HG02642 (cell line): ENCODE measurements around the gene SLC41A1.

Source experiments
- ATAC-seq: cut with Tn5 transposase; IDR thresholded peaks from one replicate; pipeline ENCODE4 v1.9.1; 2021; ENCODE audit warnings: mild to moderate bottlenecking; ENCODE audit not compliant: unreplicated experiment, poor library complexity

Gene SLC41A1

GRCh38 chr1:205792481-205792881 is 20.5 kb downstream of the SLC41A1 start:
- peak; percentile 47 for ATAC-seq

- ATAC-seq: peak; percentile 49
Measured at GRCh38 chr1:205791568-205792180, 21.3 kb downstream of the SLC41A1 start.

GRCh38 chr1:205787287-205787916 is 25.6 kb downstream of the SLC41A1 start:
- ATAC-seq: no peak

- no peak for ATAC-seq
Measured at GRCh38 chr1:205786601-205787000, 26.4 kb downstream of the SLC41A1 start.

- no peak for ATAC-seq
Measured at GRCh38 chr1:205785446-205785845, 27.6 kb downstream of the SLC41A1 start.

- ATAC-seq: no peak
Measured at GRCh38 chr1:205783904-205784303, 29.1 kb downstream of the SLC41A1 start.

- no peak for ATAC-seq
Measured at GRCh38 chr1:205783433-205783795, 29.6 kb downstream of the SLC41A1 start.

- no peak for ATAC-seq
Measured at GRCh38 chr1:205782627-205783432, 30.2 kb downstream of the SLC41A1 start.

- no peak for ATAC-seq
Measured at GRCh38 chr1:205780335-205780734, 32.7 kb downstream of the SLC41A1 start.

GRCh38 chr1:205777994-205778393 is 35.0 kb downstream of the SLC41A1 start:
- no peak for ATAC-seq

- no peak for ATAC-seq
Measured at GRCh38 chr1:205775717-205776056, 37.3 kb downstream of the SLC41A1 start.

GRCh38 chr1:205775015-205775716 is 37.8 kb downstream of the SLC41A1 start, which contains the start of gene RAB29:
Gene RAB29, minus strand, starts transcription at chr1:205775482. Its CDS starts 526 bp downstream, at chr1:205774956.
- peak; percentile 86 for ATAC-seq

GRCh38 chr1:205774198-205775014 is 38.6 kb downstream of the SLC41A1 start:
- ATAC-seq: peak; percentile 30

GRCh38 chr1:205772607-205773032 is 40.4 kb downstream of the SLC41A1 start:
- no peak for ATAC-seq

GRCh38 chr1:205770618-205771017 is 42.4 kb downstream of the SLC41A1 start:
- no peak for ATAC-seq

GRCh38 chr1:205769641-205770365 is 43.2 kb downstream of the SLC41A1 start:
- ATAC-seq: no peak

- no peak for ATAC-seq
Measured at GRCh38 chr1:205767248-205767647, 45.8 kb downstream of the SLC41A1 start.

- no peak for ATAC-seq
Measured at GRCh38 chr1:205766570-205766969, 46.4 kb downstream of the SLC41A1 start.

- no peak for ATAC-seq
Measured at GRCh38 chr1:205766038-205766437, 47.0 kb downstream of the SLC41A1 start.
